Measurements from ENCODE around the gene PAK3. TPM values are rescaled to one million over a fixed set of nuclear protein-coding genes. Genes with fewer than 3 reads are reported as not detected.

Gene PAK3
- total RNA-seq, 2 donors from 2014 or later, result 7.1 to 11.6 TPM

DNA sequence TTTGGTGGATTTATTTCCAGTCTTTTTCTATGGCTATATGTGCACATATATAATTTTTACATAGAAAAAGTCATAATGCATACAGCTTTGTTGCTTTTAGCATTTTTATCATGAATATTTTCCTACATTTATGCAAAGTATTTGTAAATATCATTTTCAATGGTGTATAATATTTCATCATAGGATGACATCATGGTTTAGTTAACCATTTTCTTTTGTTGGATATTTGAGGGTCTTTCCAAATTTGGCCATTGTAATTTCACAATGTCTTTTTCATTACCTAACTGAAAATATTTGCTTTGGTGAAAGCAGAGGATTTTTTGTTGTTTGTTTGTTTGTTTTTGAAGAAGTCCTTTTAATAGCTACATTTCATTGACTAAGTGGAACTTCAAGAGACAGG, 31.0 kb downstream of the PAK3 start:
- Histone ChIP-seq H3K36me3 (no peaks in the 10 kb centered on the region), H3K9me3 (no peaks in the 10 kb centered on the region), H3K27ac (no peak overlapping the region), H3K4me1 (ENCODE audit: control insufficient read depth in 1 of 2, low read depth in 2 of 2) (no peaks in the 10 kb centered on the region), H3K27me3 (replicated peaks; ENCODE audit: insufficient read depth) (no peaks in the 10 kb centered on the region), H3K4me3 (no peak overlapping the region)
- no peak for TF ChIP-seq CTCF (IDR thresholded peaks at IDR 0.05)
- no peak for DNase-seq (ENCODE audit: low spot score)
- no peak for ATAC-seq (ENCODE audit: insufficient number of reproducible peaks, low FRiP score, low read depth)

DNA sequence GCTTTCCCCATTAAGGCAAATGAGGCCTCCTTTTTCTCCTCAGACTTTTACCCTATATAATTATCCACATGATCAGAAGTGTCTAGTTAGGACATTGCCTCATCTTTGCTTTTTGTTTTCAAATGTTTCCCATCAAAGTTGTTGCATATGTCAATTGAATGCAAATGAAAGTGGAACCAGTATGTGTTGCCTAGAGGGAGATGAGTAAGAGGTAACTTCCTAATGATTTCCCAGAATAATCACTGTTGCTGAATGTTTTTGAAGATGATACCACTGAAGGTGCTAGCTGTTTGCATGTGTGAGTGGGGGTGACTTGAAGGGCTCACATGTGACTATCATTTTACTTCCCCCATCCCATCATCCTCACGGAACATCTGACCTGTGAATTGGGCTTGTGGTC, 33.9 kb downstream of the PAK3 start:
- H3K27ac ChIP-seq, result no peak overlapping the region
- no peak overlapping the region for H3K4me3 ChIP-seq
- no peak for TF ChIP-seq CTCF (IDR thresholded peaks at IDR 0.05)
- H3K36me3 ChIP-seq, result no peaks in the 10 kb centered on the region
- no peaks in the 10 kb centered on the region for H3K9me3 ChIP-seq
- no peaks in the 10 kb centered on the region for H3K4me1 ChIP-seq (ENCODE audit: control insufficient read depth in 1 of 2, low read depth in 2 of 2)
- ATAC-seq (ENCODE audit: insufficient number of reproducible peaks, low FRiP score, low read depth) (no peak), DNase-seq (ENCODE audit: low spot score) (no peak)
- no peaks in the 10 kb centered on the region for H3K27me3 ChIP-seq (replicated peaks; ENCODE audit: insufficient read depth)

- Histone ChIP-seq H3K4me1 (ENCODE audit: control insufficient read depth in 1 of 2, low read depth in 2 of 2) (no peaks in the 10 kb centered on the region), H3K9me3 (no peaks in the 10 kb centered on the region), H3K27me3 (replicated peaks; ENCODE audit: insufficient read depth) (no peaks in the 10 kb centered on the region), H3K4me3 (no peak overlapping the region), H3K36me3 (no peaks in the 10 kb centered on the region), H3K27ac (no peak overlapping the region)
- DNase-seq (ENCODE audit: low spot score), result no peak
- TF ChIP-seq CTCF (IDR thresholded peaks at IDR 0.05), result no peak
- ATAC-seq (ENCODE audit: insufficient number of reproducible peaks, low FRiP score, low read depth), result no peak
Measured at GRCh38 chrX:111131572-111131971, 35.6 kb downstream of the PAK3 start.

GRCh38 chrX:111133389-111133788, 37.4 kb downstream of the PAK3 start:
- no peak overlapping the region for H3K27ac ChIP-seq
- H3K27me3 ChIP-seq (replicated peaks; ENCODE audit: insufficient read depth), result no peaks in the 10 kb centered on the region
- ATAC-seq (ENCODE audit: insufficient number of reproducible peaks, low FRiP score, low read depth) (no peak), DNase-seq (ENCODE audit: low spot score) (no peak)
- no peaks in the 10 kb centered on the region for H3K4me1 ChIP-seq (ENCODE audit: control insufficient read depth in 1 of 2, low read depth in 2 of 2)
- H3K36me3 ChIP-seq, result no peaks in the 10 kb centered on the region
- TF ChIP-seq CTCF (IDR thresholded peaks at IDR 0.05), result no peak
- H3K4me3 ChIP-seq, result no peak overlapping the region
- no peaks in the 10 kb centered on the region for H3K9me3 ChIP-seq

DNA sequence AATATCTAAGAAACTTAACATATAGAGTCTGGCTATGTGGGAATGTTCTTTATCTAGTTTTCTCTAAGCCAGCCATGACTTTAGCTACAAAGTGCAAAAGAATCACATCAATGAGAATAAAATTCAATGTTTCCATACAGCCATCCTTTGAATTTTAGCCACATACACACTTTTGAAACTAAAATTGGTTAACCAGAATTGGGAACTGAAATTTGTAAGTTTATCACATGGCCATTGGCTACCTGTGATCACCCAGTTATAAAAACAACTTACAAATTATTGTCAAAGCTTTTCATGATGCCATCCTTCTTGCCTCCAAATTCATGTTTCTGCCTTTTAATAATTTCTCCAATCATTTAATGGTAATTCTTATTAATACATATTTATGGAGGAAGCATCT, 49.9 kb downstream of the PAK3 start:
- Histone ChIP-seq H3K4me3 (no peak overlapping the region), H3K36me3 (no peaks in the 10 kb centered on the region), H3K4me1 (ENCODE audit: control insufficient read depth in 1 of 2, low read depth in 2 of 2) (no peaks in the 10 kb centered on the region), H3K9me3 (no peaks in the 10 kb centered on the region), H3K27me3 (replicated peaks; ENCODE audit: insufficient read depth) (no peaks in the 10 kb centered on the region), H3K27ac (no peak overlapping the region)
- no peak for DNase-seq (ENCODE audit: low spot score)
- no peak for ATAC-seq (ENCODE audit: insufficient number of reproducible peaks, low FRiP score, low read depth)
- TF ChIP-seq CTCF (IDR thresholded peaks at IDR 0.05), result no peak
